ENCODE data around the gene ENDOU. TPM values are rescaled to one million over a fixed set of nuclear protein-coding genes. Genes with fewer than 3 reads are reported as not detected.

ENDOU gene
- total RNA-seq, 1 experiment from 2014 or later = not detected

DNA sequence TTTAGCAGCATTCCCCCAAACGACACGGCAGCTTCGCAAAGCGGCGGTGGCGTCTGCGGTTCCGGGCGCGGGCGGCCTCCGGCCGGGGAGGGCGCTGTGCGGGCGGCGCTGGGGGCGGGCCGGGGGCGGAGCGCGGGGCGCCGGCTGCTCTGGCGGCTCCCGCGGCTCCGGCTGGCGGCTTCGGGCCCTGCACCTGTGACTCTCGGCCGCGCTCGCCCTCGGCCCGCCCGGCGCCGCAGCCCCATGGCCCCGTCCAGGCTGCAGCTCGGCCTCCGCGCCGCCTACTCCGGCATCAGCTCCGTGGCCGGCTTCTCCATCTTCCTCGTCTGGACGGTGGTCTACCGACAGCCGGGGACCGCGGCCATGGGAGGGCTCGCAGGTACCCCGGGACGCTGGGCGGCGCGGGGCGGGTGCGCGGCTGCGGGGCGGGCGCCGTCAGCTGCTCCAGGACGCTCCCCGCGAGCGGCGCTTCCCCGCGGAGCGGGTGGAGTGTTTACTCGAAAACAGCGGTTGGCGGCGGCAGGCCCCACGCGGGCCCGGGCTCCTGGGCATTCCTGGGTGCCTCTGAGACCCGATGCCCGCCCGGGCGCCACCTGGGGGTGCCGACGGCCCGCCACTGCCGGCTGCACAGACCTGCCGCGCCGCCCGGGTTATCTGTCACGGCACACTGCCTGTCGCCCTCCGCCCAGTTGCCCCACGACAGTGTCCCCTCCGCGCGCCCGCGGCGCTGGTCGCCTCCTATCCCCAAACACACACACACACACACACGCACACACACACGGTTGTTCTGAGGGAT, 48.0 kb upstream of the ENDOU start, which contains the start of gene SLC48A1:
SLC48A1 (plus strand) TSS at position 177 of the 796 bp plus-strand sequence; CDS start at position 244, 67 bp downstream.
- peak; percentile 81 for ATAC-seq
- peaks cover 27% of the 10 kb centered on the region for H3K27me3 Mint-ChIP-seq (ENCODE audit: low read depth)
- no peak for TF ChIP-seq RELA (CRISPR knock-in tag; IDR thresholded peaks at IDR 0.05; ENCODE audit: borderline replicate concordance)
- TF ChIP-seq, protein P1, sequence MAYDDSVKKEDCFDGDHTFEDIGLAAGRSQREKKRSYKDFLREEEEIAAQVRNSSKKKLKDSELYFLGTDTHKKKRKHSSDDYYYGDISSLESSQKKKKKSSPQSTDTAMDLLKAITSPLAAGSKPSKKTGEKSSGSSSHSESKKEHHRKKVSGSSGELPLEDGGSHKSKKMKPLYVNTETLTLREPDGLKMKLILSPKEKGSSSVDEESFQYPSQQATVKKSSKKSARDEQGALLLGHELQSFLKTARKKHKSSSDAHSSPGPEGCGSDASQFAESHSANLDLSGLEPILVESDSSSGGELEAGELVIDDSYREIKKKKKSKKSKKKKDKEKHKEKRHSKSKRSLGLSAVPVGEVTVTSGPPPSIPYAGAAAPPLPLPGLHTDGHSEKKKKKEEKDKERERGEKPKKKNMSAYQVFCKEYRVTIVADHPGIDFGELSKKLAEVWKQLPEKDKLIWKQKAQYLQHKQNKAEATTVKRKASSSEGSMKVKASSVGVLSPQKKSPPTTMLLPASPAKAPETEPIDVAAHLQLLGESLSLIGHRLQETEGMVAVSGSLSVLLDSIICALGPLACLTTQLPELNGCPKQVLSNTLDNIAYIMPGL (CRISPR knock-in tag; IDR thresholded peaks at IDR 0.05) = peak; percentile 77; the same call in 1 of the 2 replicates
- peak; percentile 61 for TF ChIP-seq SP1 (CRISPR knock-in tag; conservative IDR thresholded peaks at IDR 0.05)
- TF ChIP-seq TEAD4 (CRISPR knock-in tag; IDR thresholded peaks at IDR 0.05) = no peak
- TF ChIP-seq NR1H2 (CRISPR knock-in tag; IDR thresholded peaks at IDR 0.05) = no peak
- no peak for TF ChIP-seq CREB1 (CRISPR knock-in tag; IDR thresholded peaks at IDR 0.05)
- TF ChIP-seq, protein P2, sequence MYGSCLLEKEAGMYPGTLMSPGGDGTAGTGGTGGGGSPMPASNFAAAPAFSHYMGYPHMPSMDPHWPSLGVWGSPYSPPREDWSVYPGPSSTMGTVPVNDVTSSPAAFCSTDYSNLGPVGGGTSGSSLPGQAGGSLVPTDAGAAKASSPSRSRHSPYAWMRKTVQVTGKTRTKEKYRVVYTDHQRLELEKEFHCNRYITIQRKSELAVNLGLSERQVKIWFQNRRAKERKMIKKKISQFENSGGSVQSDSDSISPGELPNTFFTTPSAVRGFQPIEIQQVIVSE (CRISPR knock-in tag; IDR thresholded peaks at IDR 0.05; ENCODE audit: borderline replicate concordance) = no peak
- TF ChIP-seq, protein P3, sequence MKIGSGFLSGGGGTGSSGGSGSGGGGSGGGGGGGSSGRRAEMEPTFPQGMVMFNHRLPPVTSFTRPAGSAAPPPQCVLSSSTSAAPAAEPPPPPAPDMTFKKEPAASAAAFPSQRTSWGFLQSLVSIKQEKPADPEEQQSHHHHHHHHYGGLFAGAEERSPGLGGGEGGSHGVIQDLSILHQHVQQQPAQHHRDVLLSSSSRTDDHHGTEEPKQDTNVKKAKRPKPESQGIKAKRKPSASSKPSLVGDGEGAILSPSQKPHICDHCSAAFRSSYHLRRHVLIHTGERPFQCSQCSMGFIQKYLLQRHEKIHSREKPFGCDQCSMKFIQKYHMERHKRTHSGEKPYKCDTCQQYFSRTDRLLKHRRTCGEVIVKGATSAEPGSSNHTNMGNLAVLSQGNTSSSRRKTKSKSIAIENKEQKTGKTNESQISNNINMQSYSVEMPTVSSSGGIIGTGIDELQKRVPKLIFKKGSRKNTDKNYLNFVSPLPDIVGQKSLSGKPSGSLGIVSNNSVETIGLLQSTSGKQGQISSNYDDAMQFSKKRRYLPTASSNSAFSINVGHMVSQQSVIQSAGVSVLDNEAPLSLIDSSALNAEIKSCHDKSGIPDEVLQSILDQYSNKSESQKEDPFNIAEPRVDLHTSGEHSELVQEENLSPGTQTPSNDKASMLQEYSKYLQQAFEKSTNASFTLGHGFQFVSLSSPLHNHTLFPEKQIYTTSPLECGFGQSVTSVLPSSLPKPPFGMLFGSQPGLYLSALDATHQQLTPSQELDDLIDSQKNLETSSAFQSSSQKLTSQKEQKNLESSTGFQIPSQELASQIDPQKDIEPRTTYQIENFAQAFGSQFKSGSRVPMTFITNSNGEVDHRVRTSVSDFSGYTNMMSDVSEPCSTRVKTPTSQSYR (CRISPR knock-in tag; IDR thresholded peaks at IDR 0.05) = no peak
- H3K4me1 Mint-ChIP-seq = peaks cover 32% of the 10 kb centered on the region
- H3K4me3 Mint-ChIP-seq = peak within 1 kb of the TSS; percentile 82
- no peaks in the 10 kb centered on the region for H3K36me3 Mint-ChIP-seq
- peak; percentile 80 for DNase-seq (ENCODE audit: low spot score)
- POLR2A ChIA-PET = interaction anchor here (1.1 to 2.4 kb wide), 2 partner anchors 14 to 68 kb away, joined by 3 to 6 read pairs; partner anchors contain the start of genes RAPGEF3 and RPAP3
- no peaks in the 10 kb centered on the region for H3K9me3 Mint-ChIP-seq
- CTCF ChIA-PET = interaction anchor here (0.6 to 19.3 kb wide), 18 partner anchors 10 to 1441 kb away, joined by 3 to 735 read pairs (median 4); partner anchors contain the start of genes ENDOU and RAPGEF3
- peak within 1 kb of the TSS; percentile 32; the same call in 1 of the 2 replicates for H3K27ac Mint-ChIP-seq

DNA sequence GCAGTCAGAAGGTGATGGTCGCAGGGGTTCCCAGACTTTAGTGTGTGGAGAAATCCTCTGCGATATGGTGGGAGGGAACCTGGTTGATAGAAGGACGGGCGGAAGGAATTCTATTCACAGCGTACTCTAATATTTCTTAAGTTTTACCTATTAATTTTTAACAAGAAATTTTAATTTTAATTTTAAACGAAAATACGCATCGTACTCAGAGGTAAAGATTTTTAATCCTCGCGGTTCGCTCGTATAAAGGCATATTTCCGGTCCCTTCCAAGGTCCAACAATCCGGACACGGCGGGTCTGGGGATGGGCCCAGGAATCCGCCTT, 47.4 kb upstream of the ENDOU start:
- Mint-ChIP-seq H3K4me3 (peak overlapping the region; percentile 67), H3K27me3 (ENCODE audit: low read depth) (peaks cover 27% of the 10 kb centered on the region), H3K27ac (peak overlapping the region; percentile 32; the same call in 1 of the 2 replicates), H3K36me3 (no peaks in the 10 kb centered on the region), H3K4me1 (peaks cover 27% of the 10 kb centered on the region), H3K9me3 (no peaks in the 10 kb centered on the region)
- ATAC-seq (no peak), DNase-seq (ENCODE audit: low spot score) (no peak)
- POLR2A ChIA-PET = interaction anchor here (0.8 to 2.4 kb wide), 3 partner anchors 14 to 67 kb away, joined by 3 to 6 read pairs (median 5); partner anchors contain the start of genes RAPGEF3 and RPAP3
- CTCF ChIA-PET = interaction anchor here (0.6 to 19.3 kb wide), 18 partner anchors 10 to 1441 kb away, joined by 3 to 735 read pairs (median 4); partner anchors contain the start of genes ENDOU and RAPGEF3
- TF ChIP-seq CBFB (CRISPR knock-in tag; IDR thresholded peaks at IDR 0.05; ENCODE audit: low read depth) (no peak), ZNF219 (CRISPR knock-in tag; IDR thresholded peaks at IDR 0.05; ENCODE audit: borderline replicate concordance) (no peak), RELA (CRISPR knock-in tag; IDR thresholded peaks at IDR 0.05; ENCODE audit: borderline replicate concordance) (no peak), MXD4 (CRISPR knock-in tag; IDR thresholded peaks at IDR 0.05; ENCODE audit: borderline replicate concordance) (no peak), ZNF121 (CRISPR knock-in tag; IDR thresholded peaks at IDR 0.05) (no peak), PRRX2 (CRISPR knock-in tag; IDR thresholded peaks at IDR 0.05) (no peak)
- TF ChIP-seq, protein P3 (CRISPR knock-in tag; IDR thresholded peaks at IDR 0.05) = no peak
- TF ChIP-seq, protein P4, sequence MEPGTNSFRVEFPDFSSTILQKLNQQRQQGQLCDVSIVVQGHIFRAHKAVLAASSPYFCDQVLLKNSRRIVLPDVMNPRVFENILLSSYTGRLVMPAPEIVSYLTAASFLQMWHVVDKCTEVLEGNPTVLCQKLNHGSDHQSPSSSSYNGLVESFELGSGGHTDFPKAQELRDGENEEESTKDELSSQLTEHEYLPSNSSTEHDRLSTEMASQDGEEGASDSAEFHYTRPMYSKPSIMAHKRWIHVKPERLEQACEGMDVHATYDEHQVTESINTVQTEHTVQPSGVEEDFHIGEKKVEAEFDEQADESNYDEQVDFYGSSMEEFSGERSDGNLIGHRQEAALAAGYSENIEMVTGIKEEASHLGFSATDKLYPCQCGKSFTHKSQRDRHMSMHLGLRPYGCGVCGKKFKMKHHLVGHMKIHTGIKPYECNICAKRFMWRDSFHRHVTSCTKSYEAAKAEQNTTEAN (CRISPR knock-in tag; IDR thresholded peaks at IDR 0.05) = no peak
- TF ChIP-seq, protein P5, sequence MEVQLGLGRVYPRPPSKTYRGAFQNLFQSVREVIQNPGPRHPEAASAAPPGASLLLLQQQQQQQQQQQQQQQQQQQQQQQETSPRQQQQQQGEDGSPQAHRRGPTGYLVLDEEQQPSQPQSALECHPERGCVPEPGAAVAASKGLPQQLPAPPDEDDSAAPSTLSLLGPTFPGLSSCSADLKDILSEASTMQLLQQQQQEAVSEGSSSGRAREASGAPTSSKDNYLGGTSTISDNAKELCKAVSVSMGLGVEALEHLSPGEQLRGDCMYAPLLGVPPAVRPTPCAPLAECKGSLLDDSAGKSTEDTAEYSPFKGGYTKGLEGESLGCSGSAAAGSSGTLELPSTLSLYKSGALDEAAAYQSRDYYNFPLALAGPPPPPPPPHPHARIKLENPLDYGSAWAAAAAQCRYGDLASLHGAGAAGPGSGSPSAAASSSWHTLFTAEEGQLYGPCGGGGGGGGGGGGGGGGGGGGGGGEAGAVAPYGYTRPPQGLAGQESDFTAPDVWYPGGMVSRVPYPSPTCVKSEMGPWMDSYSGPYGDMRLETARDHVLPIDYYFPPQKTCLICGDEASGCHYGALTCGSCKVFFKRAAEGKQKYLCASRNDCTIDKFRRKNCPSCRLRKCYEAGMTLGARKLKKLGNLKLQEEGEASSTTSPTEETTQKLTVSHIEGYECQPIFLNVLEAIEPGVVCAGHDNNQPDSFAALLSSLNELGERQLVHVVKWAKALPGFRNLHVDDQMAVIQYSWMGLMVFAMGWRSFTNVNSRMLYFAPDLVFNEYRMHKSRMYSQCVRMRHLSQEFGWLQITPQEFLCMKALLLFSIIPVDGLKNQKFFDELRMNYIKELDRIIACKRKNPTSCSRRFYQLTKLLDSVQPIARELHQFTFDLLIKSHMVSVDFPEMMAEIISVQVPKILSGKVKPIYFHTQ (CRISPR knock-in tag; IDR thresholded peaks at IDR 0.05) = no peak
- TF ChIP-seq, protein P1 (CRISPR knock-in tag; IDR thresholded peaks at IDR 0.05) = no peak
